K562 (cell line): Measurements from ENCODE around the gene LGALS16. TPM values are rescaled to one million over a fixed set of nuclear protein-coding genes. Genes with fewer than 3 reads are reported as not detected.

Experiments used
- CBX5 ChIP-seq: IDR thresholded peaks from 2 replicates; pipeline ENCODE4 v1.6.1; 2014; ENCODE audit warnings: low read depth, borderline replicate concordance
- CCNT2 ChIP-seq: IDR thresholded peaks from 2 replicates; pipeline ENCODE4 v1.6.1; 2011; ENCODE audit warnings: borderline replicate concordance, low read depth, mild to moderate bottlenecking, moderate library complexity, mixed read lengths, low read length; ENCODE audit not compliant: insufficient read length; ENCODE audit errors: extremely low read depth
- DMBX1 ChIP-seq: fragments of 250-450 bp; sonication (Bioruptor Pico); IDR thresholded peaks from 2 replicates; pipeline ENCODE4 v1.8.0; 2022; ENCODE audit warnings: inconsistent platforms, mild to moderate bottlenecking, moderate library complexity, borderline replicate concordance
- HDAC3 ChIP-seq: fragments of 450-650 bp; IDR thresholded peaks from 2 replicates; pipeline ENCODE4 v1.6.1; 2018; ENCODE audit warnings: borderline replicate concordance, mild to moderate bottlenecking, moderate library complexity; ENCODE audit not compliant: partially characterized antibody
- SAFB ChIP-seq: fragments of 200-400 bp; formaldehyde crosslinking; IDR thresholded peaks from 2 replicates; pipeline ENCODE4 v1.6.1; 2017; ENCODE audit warnings: low read depth, low read length, borderline replicate concordance
- SRSF7 ChIP-seq: fragments of 200-400 bp; formaldehyde crosslinking; optimal IDR thresholded peaks from 2 replicates; pipeline ENCODE3; 2017; ENCODE audit warnings: mild to moderate bottlenecking, low read depth, low read length
- ZBTB40 ChIP-seq, 2 experiments: fragments of 450-650 bp in 1 of 2; sonication (generic) in 1 of 2; formaldehyde crosslinking in 1 of 2; IDR thresholded peaks; 2 replicates each; pipeline versions ENCODE4 v1.7.1 to v1.9.0; 2016 to 2022; ENCODE audit warnings: inconsistent platforms in 1 of 2, mild to moderate bottlenecking in 1 of 2, missing genetic modification reagents in 1 of 2
- ZNF764 ChIP-seq: fragments of 250-450 bp; sonication (Bioruptor Pico); IDR thresholded peaks from 2 replicates; pipeline ENCODE4 v1.4.0; 2020; ENCODE audit warnings: low read depth, mild to moderate bottlenecking, moderate library complexity
- polyA plus RNA-seq, 8 experiments: library from polyadenylated mRNA; depleted of rRNA in 4 of 8; stranded (reverse) in 5 of 8; unstranded in 3 of 8; fragments of >200 nt; fragmentation: Nextera tagmentation in 2 of 8; fragmentation: Illumina TruSeq in 1 of 8; extraction: Ambion mirVana in 2 of 8; extraction: Trizol in 1 of 8; gene quantifications; 2 replicates each; pipeline versions ENCODE4 v1.2.1 to v1.2.3, GENCODE V29; 2011 to 2014; ENCODE audit warnings: inconsistent platforms in 1 of 8, missing spikeins in 1 of 8
- total RNA-seq, 7 experiments: library from RNA; depleted of rRNA in 6 of 7; stranded (reverse); fragments of >200 nt in 6 of 7; fragmentation: Illumina TruSeq in 2 of 7; extraction: Trizol in 2 of 7; gene quantifications; 2 replicates each; pipeline versions ENCODE4 v1.2.1 to v1.2.3, GENCODE V29; 2011 to 2021; ENCODE audit warnings: low replicate concordance in 1 of 7

Gene LGALS16
- total and polyA plus RNA-seq, 9 of the 15 experiments (the other 6 are each of a cell fraction or from before 2014, with no cell fraction given), result not detected

GRCh38 chr19:39684267-39684666 lies 28.6 kb downstream of the LGALS16 start (continued):
- TF ChIP-seq HDAC3, result no peak
- no peak for TF ChIP-seq DMBX1 (CRISPR knock-in tag)
- no peak for TF ChIP-seq SRSF7
- TF ChIP-seq CBX5, result no peak
- no peak for TF ChIP-seq ZNF764 (CRISPR knock-in tag)
- no peak for TF ChIP-seq CCNT2
- TF ChIP-seq SAFB, result no peak
- no peak for TF ChIP-seq ZBTB40 (IDR thresholded peaks at IDR 0.05)
- no peak for TF ChIP-seq ZBTB40 (CRISPR knock-in tag; IDR thresholded peaks at IDR 0.05)
- TF ChIP-seq, all 486 proteins: peak for 0
